Colonic mucosa (tissue), 4 donors: ENCODE results near the gene ABCA7. TPM values are rescaled to one million over a fixed set of nuclear protein-coding genes. Genes with fewer than 3 reads are reported as not detected.
"Not testable (repeated sequence)": the region's sequence is repeated elsewhere in the genome, so short reads cannot be mapped to it uniquely, and the experiment has no call there.

Experiments used
- DNase-seq: peaks from one replicate; pipeline ENCODE4 v3.0.0-alpha.2; 2020
- H3K27ac ChIP-seq: fragments of 200-600 bp; one replicate; pipeline ENCODE4 v1.8.0; 2021
- H3K27me3 ChIP-seq: fragments of 200-600 bp; one replicate; pipeline ENCODE4 v1.8.0; 2021
- H3K36me3 ChIP-seq: fragments of 200-600 bp; one replicate; pipeline ENCODE4 v1.8.0; 2021
- H3K4me1 ChIP-seq: fragments of 200-600 bp; one replicate; pipeline ENCODE4 v1.8.0; 2021; ENCODE audit warnings: mild to moderate bottlenecking
- H3K4me3 ChIP-seq: fragments of 200-600 bp; one replicate; pipeline ENCODE4 v1.8.0; 2021
- H3K9ac ChIP-seq, 2 donors: one replicate each; pipeline ENCODE4 v1.7.0; 2013; ENCODE audit warnings: control low read depth in 2 of 2, low read depth in 2 of 2, low read length in 2 of 2
- H3K9me3 ChIP-seq: fragments of 200-600 bp; one replicate; pipeline ENCODE4 v1.8.0; 2021
- intact Hi-C: fragments of 100-400 bp; cut with DNase I; formaldehyde crosslinking; loops from one replicate; pipeline ENCODE4 v1.14.1; 2022
- total RNA-seq, 2 donors: library from RNA; stranded (reverse); fragmentation: NEBNext Ultra II Directional in 1 of 2; extraction: Animal tissue kit (Norgen Biotek cat#: 25700) in 1 of 2; gene quantifications; one replicate each; pipeline ENCODE4 v1.2.1, GENCODE V29; 2021
- TF ChIP-seq, protein P1 (sequence below): fragments of 200-600 bp; IDR thresholded peaks from one replicate; pipeline ENCODE4 v1.8.0; 2022; ENCODE audit warnings: antibody characterized with exemption, mild to moderate bottlenecking
- donor health status: healthy.
- donor health status: DM: no; HTN: no; CAD: no.
- donor health status: DM: no; HTN: no; CAD: no.

The ABCA7 gene
- total RNA-seq, 2 donors from 2014 or later = 23.9 to 31.6 TPM

DNA sequence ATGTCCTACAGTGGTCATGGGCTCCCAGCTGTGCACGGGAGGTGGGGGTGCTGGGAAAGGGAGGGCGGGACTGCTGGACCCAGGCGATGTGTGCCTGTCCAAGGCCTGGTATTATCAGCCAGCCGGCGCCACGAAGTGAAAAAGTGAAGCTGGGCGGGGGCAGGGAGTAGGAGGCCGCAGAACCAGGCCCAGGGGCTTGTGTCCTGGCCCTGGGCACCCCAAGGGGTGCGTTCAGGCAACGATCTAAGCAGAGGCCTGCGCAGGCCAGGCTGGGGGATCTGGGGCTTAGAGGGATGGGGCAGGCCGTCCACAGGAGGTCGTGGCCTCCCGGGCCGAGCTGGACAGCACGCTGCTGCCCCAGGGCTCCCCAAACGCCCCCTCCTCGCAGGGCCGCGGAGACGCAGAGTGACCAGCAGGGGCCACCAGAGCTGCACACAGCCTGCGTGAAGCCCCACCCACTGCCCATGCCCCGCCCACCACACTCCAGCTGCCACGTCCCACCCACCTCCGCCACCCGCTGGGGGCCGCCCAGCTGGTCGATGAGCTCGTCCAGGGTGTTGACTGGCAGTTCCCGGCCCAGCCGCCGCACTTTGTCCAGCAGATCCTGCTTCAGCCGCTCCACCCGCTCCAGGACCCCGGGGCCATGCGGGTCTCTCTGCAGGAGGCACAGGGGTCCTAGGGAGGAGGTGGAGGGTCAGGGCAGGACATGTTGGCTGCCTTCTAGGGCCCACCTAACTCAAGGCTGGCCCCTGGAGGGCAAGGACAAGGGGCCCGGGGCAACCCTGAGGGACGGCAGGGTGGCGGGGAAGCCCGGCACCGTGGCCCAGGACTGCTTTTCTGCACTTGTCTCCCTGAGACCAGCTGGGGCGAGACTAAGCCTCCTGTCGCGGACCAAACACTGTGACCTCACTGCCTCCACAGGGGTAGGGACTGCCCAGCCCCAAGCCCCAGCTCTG lies 73.4 kb downstream of the ABCA7 start:
- DNase-seq = peak; percentile 99
- intact Hi-C loops = loop anchor here (5.0 kb wide), 1 partner anchor 79 kb away; no protein-coding TSS in a partner anchor
- peak overlapping the region; percentile 68 to 69 for H3K9ac ChIP-seq
- H3K27ac ChIP-seq = peak overlapping the region; percentile 76
- H3K4me3 ChIP-seq = no peak overlapping the region
- TF ChIP-seq, protein P1, sequence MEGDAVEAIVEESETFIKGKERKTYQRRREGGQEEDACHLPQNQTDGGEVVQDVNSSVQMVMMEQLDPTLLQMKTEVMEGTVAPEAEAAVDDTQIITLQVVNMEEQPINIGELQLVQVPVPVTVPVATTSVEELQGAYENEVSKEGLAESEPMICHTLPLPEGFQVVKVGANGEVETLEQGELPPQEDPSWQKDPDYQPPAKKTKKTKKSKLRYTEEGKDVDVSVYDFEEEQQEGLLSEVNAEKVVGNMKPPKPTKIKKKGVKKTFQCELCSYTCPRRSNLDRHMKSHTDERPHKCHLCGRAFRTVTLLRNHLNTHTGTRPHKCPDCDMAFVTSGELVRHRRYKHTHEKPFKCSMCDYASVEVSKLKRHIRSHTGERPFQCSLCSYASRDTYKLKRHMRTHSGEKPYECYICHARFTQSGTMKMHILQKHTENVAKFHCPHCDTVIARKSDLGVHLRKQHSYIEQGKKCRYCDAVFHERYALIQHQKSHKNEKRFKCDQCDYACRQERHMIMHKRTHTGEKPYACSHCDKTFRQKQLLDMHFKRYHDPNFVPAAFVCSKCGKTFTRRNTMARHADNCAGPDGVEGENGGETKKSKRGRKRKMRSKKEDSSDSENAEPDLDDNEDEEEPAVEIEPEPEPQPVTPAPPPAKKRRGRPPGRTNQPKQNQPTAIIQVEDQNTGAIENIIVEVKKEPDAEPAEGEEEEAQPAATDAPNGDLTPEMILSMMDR = peak; percentile 87
- no peaks in the 10 kb centered on the region for H3K27me3 ChIP-seq
- peaks cover 35% of the 10 kb centered on the region for H3K36me3 ChIP-seq
- no peaks in the 10 kb centered on the region for H3K9me3 ChIP-seq
- peaks cover 17% of the 10 kb centered on the region for H3K4me1 ChIP-seq

DNA sequence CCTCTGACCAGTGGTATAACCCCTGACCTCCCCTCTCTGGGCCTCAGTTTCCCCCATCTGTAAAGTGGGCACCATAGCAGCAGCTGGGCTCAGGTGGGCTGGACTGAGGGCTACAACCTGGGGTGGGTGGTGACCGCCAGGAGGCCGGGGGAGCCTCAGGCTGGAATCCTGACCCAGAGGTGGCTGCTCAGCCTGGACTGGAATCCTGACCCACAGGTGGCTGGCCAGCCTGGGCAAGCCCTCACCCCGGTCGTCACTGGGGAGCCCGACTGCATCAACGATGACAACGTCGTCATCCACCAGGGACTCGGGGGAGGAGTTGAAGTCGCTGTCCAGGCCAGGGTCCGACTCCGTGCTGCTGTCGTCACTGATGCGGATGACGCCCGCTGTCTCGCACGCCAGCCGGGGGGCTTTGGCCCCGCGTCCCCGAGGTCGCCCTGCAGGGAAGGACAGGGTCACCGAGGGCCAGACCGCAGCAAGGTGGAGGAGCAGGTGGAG lies 74.1 kb downstream of the ABCA7 start:
- intact Hi-C loops = loop anchor here (5.0 kb wide), 1 partner anchor 78 kb away; no protein-coding TSS in a partner anchor
- Histone ChIP-seq H3K27ac (peak overlapping the region; percentile 76), H3K36me3 (peaks cover 37% of the 10 kb centered on the region), H3K9me3 (no peaks in the 10 kb centered on the region), H3K27me3 (no peaks in the 10 kb centered on the region), H3K4me1 (peaks cover 17% of the 10 kb centered on the region), H3K4me3 (no peak overlapping the region), H3K9ac (peak overlapping the region; percentile 68 to 69)
- no peak for DNase-seq
- TF ChIP-seq, protein P1 = no peak

DNA sequence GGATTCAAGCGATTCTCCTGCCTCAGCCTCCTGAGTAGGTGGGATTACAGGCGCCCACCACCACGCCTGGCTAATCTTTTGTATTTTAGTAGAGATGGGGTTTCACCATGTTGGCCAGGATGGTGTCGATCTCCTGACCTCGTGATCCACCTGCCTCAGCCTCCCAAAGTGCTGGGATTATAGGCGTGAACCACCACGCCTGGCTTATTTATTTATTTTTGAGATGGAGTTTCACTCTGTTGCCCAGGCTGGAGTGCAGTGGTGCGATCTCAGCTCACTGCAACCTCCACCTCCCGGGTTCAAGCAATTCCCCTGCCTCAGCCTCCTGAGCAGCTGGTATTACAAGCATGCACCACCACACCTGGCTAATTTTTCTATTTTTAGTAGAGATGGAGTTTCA lies 74.8 kb downstream of the ABCA7 start:
- Histone ChIP-seq H3K36me3 (peaks cover 42% of the 10 kb centered on the region), H3K4me1 (peaks cover 17% of the 10 kb centered on the region)
- not testable (repeated sequence) for H3K9ac ChIP-seq, H3K4me3 ChIP-seq, DNase-seq, H3K27me3 ChIP-seq, H3K9me3 ChIP-seq, H3K27ac ChIP-seq
- intact Hi-C loops = loop anchor here (5.0 kb wide), 1 partner anchor 78 kb away; no protein-coding TSS in a partner anchor

Other genes starting within 250 kb of the ABCA7 start
- gene PTBP1, start 242.7 kb upstream of the ABCA7 start, total RNA-seq = 100 to 1,000 TPM; 284 to 457 TPM
- under 1 TPM in 1 of 2 donors, not detected in 1; 0.22 TPM for gene PLPPR3, start 218.2 kb upstream of the ABCA7 start, total RNA-seq
- gene AZU1, start 212.3 kb upstream of the ABCA7 start, total RNA-seq = under 1 TPM in 1 of 2 donors, not detected in 1; 0.27 TPM
- gene PRTN3, start 199.1 kb upstream of the ABCA7 start, total RNA-seq = not detected
- gene ELANE, start 187.8 kb upstream of the ABCA7 start, total RNA-seq = not detected
- 10 to 100 TPM; 42.2 to 55.3 TPM for gene CFD, start 180.4 kb upstream of the ABCA7 start, total RNA-seq
- 10 to 100 TPM; 73.3 to 83.2 TPM for gene MED16, start 146.9 kb upstream of the ABCA7 start, total RNA-seq
- not detected for gene RNU6-9, start 146.6 kb upstream of the ABCA7 start, total RNA-seq
- gene R3HDM4, start 126.9 kb upstream of the ABCA7 start, total RNA-seq = 10 to 100 TPM; 54.5 to 55.6 TPM
- under 1 TPM in 1 of 2 donors, not detected in 1; 0.21 TPM for gene KISS1R, start 122.8 kb upstream of the ABCA7 start, total RNA-seq
- 10 to 100 TPM in 1 of 2 donors, 1 to 10 TPM in 1; 8.7 to 13.0 TPM for gene ARID3A, start 114.1 kb upstream of the ABCA7 start, total RNA-seq
- 10 to 100 TPM; 26.5 to 81.5 TPM for gene WDR18, start 55.8 kb upstream of the ABCA7 start, total RNA-seq
- gene GRIN3B, start 39.7 kb upstream of the ABCA7 start, total RNA-seq = not detected
- gene TMEM259, start 19.0 kb upstream of the ABCA7 start, total RNA-seq = 100 to 1,000 TPM; 170 to 235 TPM
- not detected for gene RNU6-2, start 18.6 kb upstream of the ABCA7 start, total RNA-seq
- 100 to 1,000 TPM; 108 to 132 TPM for gene CNN2, start 13.5 kb upstream of the ABCA7 start, total RNA-seq
- 10 to 100 TPM; 27.4 to 37.9 TPM for gene ARHGAP45, start 27.1 kb downstream of the ABCA7 start, total RNA-seq
- 100 to 1,000 TPM; 135 to 245 TPM for gene POLR2E, start 55.3 kb downstream of the ABCA7 start, total RNA-seq
- 100 to 1,000 TPM; 187 to 189 TPM for gene GPX4, start 63.9 kb downstream of the ABCA7 start, total RNA-seq
- 10 to 100 TPM; 65.5 to 77.1 TPM for gene SBNO2, start 134.2 kb downstream of the ABCA7 start, total RNA-seq
- 100 to 1,000 TPM in 1 of 2 donors, 10 to 100 TPM in 1; 76.3 to 103 TPM for gene STK11, start 165.7 kb downstream of the ABCA7 start, total RNA-seq
- under 1 TPM; 0.22 to 0.48 TPM for gene CBARP, start 197.9 kb downstream of the ABCA7 start, total RNA-seq
- 100 to 1,000 TPM; 359 to 627 TPM for gene ATP5F1D, start 201.6 kb downstream of the ABCA7 start, total RNA-seq
- gene MIDN, start 208.5 kb downstream of the ABCA7 start, total RNA-seq = 100 to 1,000 TPM; 172 to 177 TPM
- 100 to 1,000 TPM; 163 to 179 TPM for gene CIRBP, start 229.2 kb downstream of the ABCA7 start, total RNA-seq
- 100 to 1,000 TPM in 1 of 2 donors, 10 to 100 TPM in 1; 41.8 to 114 TPM for gene FAM174C, start 235.4 kb downstream of the ABCA7 start, total RNA-seq
- gene EFNA2, start 245.8 kb downstream of the ABCA7 start, total RNA-seq = 10 to 100 TPM; 72.8 to 86.1 TPM